ENCODE measurements around the gene SLC5A3. TPM values are rescaled to one million over a fixed set of nuclear protein-coding genes. Genes with fewer than 3 reads are reported as not detected.
A peak's percentile ranks its signal among the peaks of the same experiment; 100 is the strongest.

SLC5A3 gene
- total RNA-seq, 1 donor from 2014 or later: 45.0 TPM

GRCh38 chr21:34065027-34065426, 8.4 kb upstream of the SLC5A3 start:
- DNase-seq (ENCODE audit: low read depth): peak; percentile 13

- DNase-seq (ENCODE audit: low read depth): no peak
Observed at GRCh38 chr21:34071683-34072082, 1.7 kb upstream of the SLC5A3 start.

- peak; percentile 60 for DNase-seq (ENCODE audit: low read depth)
Observed at GRCh38 chr21:34072145-34073031, 990 bp upstream of the SLC5A3 start.

DNA sequence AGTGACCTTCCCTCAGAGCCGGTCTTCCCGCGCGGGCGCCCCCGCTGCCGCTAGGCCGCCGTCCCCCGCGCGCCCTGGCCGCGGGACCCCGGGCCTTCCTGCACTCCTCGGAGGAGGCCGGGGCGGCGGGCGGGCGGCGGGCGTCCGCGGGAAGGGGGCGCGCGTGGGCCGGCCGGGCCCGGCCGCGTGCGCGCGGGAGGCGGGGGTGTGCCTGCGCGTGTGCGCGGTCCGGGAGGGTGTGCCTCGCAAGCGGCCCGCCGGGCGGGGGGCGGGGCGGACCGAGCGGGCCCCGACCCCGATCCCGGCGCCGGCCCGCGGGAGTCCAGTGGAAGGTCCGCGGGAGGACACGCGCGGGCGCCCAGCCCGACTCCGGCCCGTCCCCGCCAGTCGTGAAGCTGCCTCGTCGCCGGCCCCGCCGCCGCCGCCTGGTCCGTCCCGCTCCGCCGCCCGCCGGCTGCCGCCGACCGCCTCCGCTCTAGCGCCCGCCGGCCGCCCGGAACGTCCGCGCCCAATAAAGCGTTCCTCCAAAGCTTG, 438 bp downstream of the SLC5A3 start:
- no peak for DNase-seq (ENCODE audit: low read depth)

GRCh38 chr21:34074283-34075090, 1.1 kb downstream of the SLC5A3 start:
- DNase-seq (ENCODE audit: low read depth): no peak

- no peak for DNase-seq (ENCODE audit: low read depth)
Observed at GRCh38 chr21:34075091-34075425, 1.7 kb downstream of the SLC5A3 start.

DNA sequence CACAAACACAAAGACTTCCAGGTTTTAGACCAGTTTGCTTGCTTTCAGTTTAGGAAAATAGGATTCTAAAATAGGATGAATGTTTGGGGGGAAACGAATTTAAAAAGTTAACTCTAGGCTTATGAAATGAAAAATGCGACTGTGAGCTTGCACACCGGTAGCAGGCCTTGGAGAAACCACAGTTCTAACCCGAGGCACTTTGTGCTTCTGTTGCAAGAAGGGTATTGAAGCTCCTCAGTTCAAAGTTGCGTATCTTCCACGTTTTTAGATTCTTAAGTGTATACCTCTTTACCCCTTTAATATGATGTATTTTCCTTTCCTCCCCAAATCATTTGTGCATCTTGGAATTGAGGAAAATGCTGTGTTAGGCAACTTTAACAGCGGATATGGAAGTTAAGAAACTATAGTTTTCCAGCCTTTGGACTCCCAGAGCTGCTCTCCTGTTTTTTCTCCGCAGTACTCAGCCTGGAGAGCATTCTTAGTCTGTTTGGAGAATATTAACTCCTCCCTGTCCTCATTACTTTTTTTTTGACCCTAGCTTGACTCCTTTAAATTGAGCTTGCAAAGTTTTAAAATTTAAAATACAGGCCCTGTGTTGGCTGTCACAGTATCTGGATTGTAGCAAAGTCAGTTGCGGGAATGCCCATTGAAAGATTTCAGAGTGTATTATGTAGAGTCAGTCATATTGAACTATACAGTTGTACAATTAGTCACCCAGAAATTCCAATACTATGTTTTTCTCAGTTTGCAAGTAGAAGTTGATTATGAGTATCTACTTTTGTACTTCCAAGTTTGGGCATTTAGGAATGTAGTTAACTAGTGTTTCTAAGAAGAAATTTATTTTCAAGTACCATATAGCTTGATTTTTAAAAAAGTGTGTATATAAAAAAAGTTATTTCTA, 2.6 kb downstream of the SLC5A3 start:
- no peak for DNase-seq (ENCODE audit: low read depth)

DNA sequence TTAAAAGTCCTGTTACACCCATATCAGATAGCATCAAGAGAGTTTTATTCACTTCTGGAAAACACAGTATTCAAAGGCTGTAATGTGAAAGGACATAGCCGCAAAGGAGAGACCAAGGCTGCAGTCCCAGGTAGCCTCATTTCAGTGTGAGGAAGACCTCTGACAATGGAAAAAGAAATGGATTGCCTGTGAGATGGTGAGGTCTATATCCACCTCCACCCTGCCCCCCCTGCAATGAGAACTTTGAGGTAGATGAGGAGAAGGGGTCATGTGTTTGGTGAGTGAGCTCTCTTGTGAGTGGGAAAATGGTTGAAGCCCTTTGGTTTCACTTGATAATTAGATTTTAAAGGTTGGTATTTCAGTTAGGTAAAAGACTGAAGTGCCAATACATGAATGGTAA, 3.5 kb downstream of the SLC5A3 start:
- DNase-seq (ENCODE audit: low read depth): no peak

- DNase-seq (ENCODE audit: low read depth): no peak
Observed at GRCh38 chr21:34077888-34078287, 4.5 kb downstream of the SLC5A3 start.

- DNase-seq (ENCODE audit: low read depth): no peak
Observed at GRCh38 chr21:34078915-34079314, 5.5 kb downstream of the SLC5A3 start.

DNA sequence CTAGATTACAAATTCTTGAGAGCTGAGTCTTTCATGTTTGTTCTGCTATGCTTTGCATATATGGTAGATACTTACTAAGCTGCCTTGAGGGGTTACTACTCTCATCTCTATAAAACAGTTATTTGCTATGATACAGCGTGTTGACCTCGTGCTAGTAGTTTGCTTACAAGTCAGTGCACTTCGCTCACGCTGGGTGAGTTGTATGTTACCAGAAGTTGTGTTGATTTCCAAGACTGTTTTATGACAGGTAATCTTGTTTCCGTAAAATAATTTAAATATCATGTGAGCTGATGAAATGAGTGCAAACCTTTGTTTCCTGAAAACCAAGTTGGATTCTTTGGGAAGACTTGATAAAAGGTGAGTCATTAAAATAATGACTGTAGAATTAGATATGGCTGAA, 7.3 kb downstream of the SLC5A3 start:
- DNase-seq (ENCODE audit: low read depth): no peak

- no peak for DNase-seq (ENCODE audit: low read depth)
Observed at GRCh38 chr21:34082769-34083168, 9.4 kb downstream of the SLC5A3 start.

DNA sequence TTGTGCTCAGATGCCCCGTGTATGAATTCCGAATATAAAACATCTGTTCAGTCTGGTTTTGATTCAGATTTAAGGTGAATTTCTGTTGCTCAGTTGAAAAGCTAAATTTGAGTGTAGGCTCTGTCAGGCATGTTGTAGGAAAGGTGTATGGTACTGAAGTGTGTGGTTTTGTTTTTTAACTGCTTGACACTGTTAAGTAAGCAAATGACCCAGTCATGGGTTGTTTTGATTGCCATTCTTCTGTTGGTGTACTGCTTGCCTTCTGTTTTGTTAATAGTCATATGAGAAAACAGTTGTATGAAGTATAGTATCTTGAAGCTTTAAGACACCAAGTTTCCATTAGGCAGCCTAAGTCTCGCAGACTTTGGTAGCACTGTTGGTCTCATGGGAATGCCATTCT, 10.0 kb downstream of the SLC5A3 start:
- no peak for DNase-seq (ENCODE audit: low read depth)

DNA sequence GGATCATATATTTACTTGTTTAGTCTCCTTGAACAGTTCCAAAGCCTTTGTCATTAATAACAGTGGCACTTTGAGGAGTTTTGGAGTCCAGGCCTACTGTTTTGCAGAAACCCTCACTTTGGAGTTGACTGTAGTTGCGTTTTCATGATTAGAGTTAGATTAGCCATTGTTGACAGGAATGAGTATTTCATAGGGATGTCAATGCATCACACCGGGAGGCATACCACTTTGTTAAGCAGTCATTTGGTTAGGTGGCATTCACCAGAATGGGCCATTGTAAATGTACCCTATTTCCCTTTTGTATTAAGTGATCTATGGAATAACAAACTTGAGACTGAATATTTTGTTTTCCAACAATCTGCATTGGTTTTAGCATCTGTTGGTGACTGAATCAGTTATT, 11.8 kb downstream of the SLC5A3 start:
- DNase-seq (ENCODE audit: low read depth): no peak

- no peak for DNase-seq (ENCODE audit: low read depth)
Observed at GRCh38 chr21:34086887-34087306, 13.5 kb downstream of the SLC5A3 start.

DNA sequence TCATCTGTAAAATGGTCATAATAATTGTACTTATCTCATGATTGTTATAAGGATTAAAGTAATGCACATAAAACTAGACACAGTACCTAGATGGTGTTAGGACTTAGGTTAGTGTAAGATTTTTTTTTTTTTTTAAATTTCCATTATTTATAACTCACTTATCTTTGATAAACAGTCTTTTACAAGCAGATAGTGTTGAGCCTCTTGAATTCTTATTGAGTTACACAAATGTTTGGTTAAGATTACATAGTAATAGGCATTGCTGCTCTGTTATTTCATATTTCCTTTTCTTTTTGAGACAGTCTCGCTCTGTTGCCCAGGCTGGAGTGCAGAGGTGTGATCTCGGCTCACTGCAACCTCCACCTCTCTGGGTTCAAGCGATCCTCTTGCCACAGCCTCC, 15.4 kb downstream of the SLC5A3 start:
- DNase-seq (ENCODE audit: low read depth): no peak

GRCh38 chr21:34091032-34091431, 17.7 kb downstream of the SLC5A3 start:
- no peak for DNase-seq (ENCODE audit: low read depth)

- DNase-seq (ENCODE audit: low read depth): no peak
Observed at GRCh38 chr21:34091607-34092006, 18.2 kb downstream of the SLC5A3 start.

GRCh38 chr21:34092262-34092921, 19.0 kb downstream of the SLC5A3 start:
- DNase-seq (ENCODE audit: low read depth): no peak

- no peak for DNase-seq (ENCODE audit: low read depth)
Observed at GRCh38 chr21:34093083-34093482, 19.7 kb downstream of the SLC5A3 start.

DNA sequence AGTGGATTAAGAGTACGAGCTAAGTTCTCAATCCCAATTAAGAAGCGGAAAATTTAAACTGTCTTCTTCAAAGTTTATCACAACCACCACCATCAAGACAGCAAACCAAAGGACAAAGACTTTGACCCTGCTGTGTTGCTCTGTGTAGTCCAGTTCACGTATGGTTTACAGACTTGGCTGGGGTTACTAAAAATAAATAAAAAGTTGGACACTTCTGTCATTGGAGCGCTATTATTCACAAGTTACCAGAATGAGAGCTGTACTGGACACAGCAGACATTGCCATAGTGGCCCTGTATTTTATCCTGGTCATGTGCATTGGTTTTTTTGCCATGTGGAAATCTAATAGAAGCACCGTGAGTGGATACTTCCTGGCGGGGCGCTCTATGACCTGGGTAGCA, 21.6 kb downstream of the SLC5A3 start:
- no peak for DNase-seq (ENCODE audit: low read depth)
